HCT116 (cell line): ENCODE measurements around the gene PDE9A. TPM values are rescaled to one million over a fixed set of nuclear protein-coding genes. Genes with fewer than 3 reads are reported as not detected.

Experiments used
- ATAC-seq: fragments of 200-7000 bp; cut with Tn5 transposase; 2 replicates; pipeline ENCODE4 v1.9.1; 2020; ENCODE audit warnings: mild to moderate bottlenecking, moderate library complexity
- BruUV-seq: library from RNA; stranded (reverse); fragments of 400-500 nt; replicated peaks from 2 replicates; lab custom pipeline; 2021; lab: Mats Ljungman, UMichigan
- CTCF ChIA-PET: fragments of 300-600 bp; sonication (Branson Sonifier 250); formaldehyde crosslinking; loops from one replicate; lab custom pipeline; 2021; ENCODE audit warnings: antibody characterized with exemption; lab: Charles Lee
- POLR2A ChIA-PET: fragments of 300-600, 350-600 bp; sonication (Branson Sonifier 250); formaldehyde crosslinking; loops from one replicate; lab custom pipeline; 2021; ENCODE audit warnings: antibody characterized with exemption; lab: Charles Lee
- RAD21 ChIA-PET, 2 experiments: fragments of 300-600 bp; sonication (Branson Sonifier 250); formaldehyde crosslinking; loops; one replicate each; lab custom pipeline; 2023; ENCODE audit warnings: low total read pairs in 2 of 2; ENCODE audit not compliant: uncharacterized antibody in 2 of 2, unreplicated experiment in 2 of 2, low non-redundant PET in 1 of 2; lab: Charles Lee
- DNase-seq: peaks from one replicate; pipeline ENCODE4 v3.0.0-alpha.2; 2010; ENCODE audit warnings: low read depth, low spot score
- H2AFZ ChIP-seq: fragments of 200-600 bp; shearing (Covaris generic), sonication (generic); 2 replicates; pipeline ENCODE4 v1.6.1; 2017; ENCODE audit warnings: low read depth, mixed run types, mixed read lengths, antibody characterized with exemption, low read length; ENCODE audit not compliant: poor library complexity, severe bottlenecking
- H3K27ac ChIP-seq: 2 replicates; pipeline ENCODE4 v1.5.1; 2012; ENCODE audit warnings: low read depth, low read length
- H3K27me3 ChIP-seq: fragments of 200-600 bp; sonication (generic); 2 replicates; pipeline ENCODE4 v1.6.1; 2016; ENCODE audit warnings: mixed run types, low read length, mixed read lengths; ENCODE audit not compliant: insufficient read depth
- H3K36me3 ChIP-seq, 2 experiments: fragments of 200-500 bp in 1 of 2; fragments of 200-600 bp in 1 of 2; sonication (Bioruptor generic) in 1 of 2; sonication (generic) in 1 of 2; 2 replicates each; pipeline versions ENCODE4 v1.5.1 to v1.6.1; 2014 to 2016; ENCODE audit warnings: low read length in 2 of 2, inconsistent platforms in 1 of 2, mixed read lengths in 1 of 2, mixed run types in 1 of 2; ENCODE audit not compliant: insufficient read depth in 2 of 2, control insufficient read depth in 1 of 2
- H3K4me1 ChIP-seq, 2 experiments: fragments of 200-600 bp in 1 of 2; sonication (generic) in 1 of 2; 2 replicates each; pipeline versions ENCODE4 v1.5.1 to v1.6.1; 2012 to 2017; ENCODE audit warnings: low read length in 2 of 2, inconsistent platforms in 1 of 2, mild to moderate bottlenecking in 1 of 2, mixed read lengths in 1 of 2, mixed run types in 1 of 2, moderate library complexity in 1 of 2; ENCODE audit not compliant: insufficient read depth in 2 of 2, control insufficient read depth in 1 of 2
- H3K4me2 ChIP-seq: fragments of 200-600 bp; sonication (generic); 2 replicates; pipeline ENCODE4 v1.6.1; 2017; ENCODE audit warnings: mixed run types, low read length, mixed read lengths
- H3K4me3 ChIP-seq, 2 experiments: fragments of 200-600 bp in 1 of 2; sonication (generic) in 1 of 2; replicated peaks in 1 of 2; 2 replicates each; pipeline ENCODE4 v1.5.1; 2011 to 2016; ENCODE audit warnings: low read length in 2 of 2, control low read depth in 1 of 2, low read depth in 1 of 2, mild to moderate bottlenecking in 1 of 2, mixed read lengths in 1 of 2, mixed run types in 1 of 2
- H3K79me2 ChIP-seq: fragments of 200-600 bp; sonication (generic); 2 replicates; pipeline ENCODE4 v1.6.1; 2017; ENCODE audit warnings: mild to moderate bottlenecking, mixed run types, low read length, moderate library complexity, mixed read lengths; ENCODE audit not compliant: insufficient read depth
- H3K9ac ChIP-seq: fragments of 200-600 bp; sonication (generic); 2 replicates; pipeline ENCODE4 v1.6.1; 2016; ENCODE audit warnings: low read length, mixed read lengths
- H3K9me2 ChIP-seq: fragments of 200-600 bp; sonication (generic), shearing (Covaris generic); 2 replicates; pipeline ENCODE4 v1.6.1; 2017; ENCODE audit warnings: mixed run types, mild to moderate bottlenecking, moderate library complexity; ENCODE audit not compliant: insufficient read depth
- H3K9me3 ChIP-seq, 2 experiments: fragments of 200-500 bp in 1 of 2; fragments of 200-600 bp in 1 of 2; sonication (Bioruptor generic) in 1 of 2; sonication (generic) in 1 of 2; 2 replicates each; pipeline ENCODE4 v1.6.1; 2014 to 2017; ENCODE audit warnings: low read length in 2 of 2, mixed read lengths in 2 of 2, inconsistent platforms in 1 of 2, low read depth in 1 of 2, mild to moderate bottlenecking in 1 of 2, mixed run types in 1 of 2, moderate library complexity in 1 of 2; ENCODE audit not compliant: control insufficient read depth in 1 of 2, insufficient read depth in 1 of 2
- H4K20me1 ChIP-seq: fragments of 200-600 bp; sonication (generic), shearing (Covaris generic); 2 replicates; pipeline ENCODE4 v1.6.1; 2017; ENCODE audit warnings: mixed run types, mild to moderate bottlenecking, moderate library complexity; ENCODE audit not compliant: insufficient read depth
- EGR1 ChIP-seq: IDR thresholded peaks from 2 replicates; pipeline ENCODE4 v1.6.1; 2012; ENCODE audit warnings: low read depth
- ELF1 ChIP-seq: IDR thresholded peaks from 2 replicates; pipeline ENCODE4 v1.6.1; 2012; ENCODE audit warnings: low read depth, borderline replicate concordance
- EZH2 ChIP-seq: fragments of 200-600 bp; sonication (generic); IDR thresholded peaks from 2 replicates; pipeline ENCODE4 v1.6.1; 2017; ENCODE audit warnings: antibody characterized with exemption, mixed run types
- EZH2phosphoT487 ChIP-seq: fragments of 200-600 bp; IDR thresholded peaks from 2 replicates; pipeline ENCODE4 v1.6.1; 2018; ENCODE audit warnings: antibody characterized with exemption, borderline replicate concordance
- JUND ChIP-seq: IDR thresholded peaks from 2 replicates; pipeline ENCODE4 v1.6.1; 2012
- POLR2A ChIP-seq: IDR thresholded peaks from 2 replicates; pipeline ENCODE4 v1.7.0; 2011; ENCODE audit warnings: borderline replicate concordance; ENCODE audit not compliant: insufficient read depth, insufficient read length; ENCODE audit errors: extremely low read depth
- POLR2AphosphoS5 ChIP-seq: IDR thresholded peaks from 2 replicates; pipeline ENCODE4 v1.6.1; 2011; ENCODE audit warnings: mild to moderate bottlenecking, low read depth, low read length, moderate library complexity
- RAD21 ChIP-seq: IDR thresholded peaks from 2 replicates; pipeline ENCODE4 v1.6.1; 2012; ENCODE audit warnings: low read depth, mild to moderate bottlenecking
- SP1 ChIP-seq: IDR thresholded peaks from 2 replicates; pipeline ENCODE4 v1.6.1; 2012; ENCODE audit warnings: low read depth
- TCF7L2 ChIP-seq: IDR thresholded peaks from 2 replicates; pipeline ENCODE4 v1.7.0; 2011; ENCODE audit warnings: borderline replicate concordance, inconsistent platforms; ENCODE audit not compliant: insufficient read depth, insufficient read length; ENCODE audit errors: extremely low read depth
- ZNF274 ChIP-seq: fragments of 200-500 bp; sonication (Bioruptor generic); IDR thresholded peaks from 2 replicates; pipeline ENCODE4 v1.6.1; 2014; ENCODE audit warnings: mild to moderate bottlenecking, low read depth, low read length, inconsistent platforms
- intact Hi-C: fragments of 100-400 bp; cut with micrococcal nuclease; formaldehyde crosslinking; loops from 2 replicates; pipeline ENCODE4 v1.10.0; 2022
- total RNA-seq: library from RNA; stranded (reverse); gene quantifications from one replicate; pipeline ENCODE4 v1.2.1, GENCODE V29; 2021; ENCODE audit not compliant: unreplicated experiment
- TF ChIP-seq, protein P1 (sequence below): IDR thresholded peaks from 2 replicates; pipeline ENCODE4 v1.6.1; 2012; ENCODE audit warnings: low read depth
- TF ChIP-seq, protein P2 (sequence below): IDR thresholded peaks from 2 replicates; pipeline ENCODE4 v1.6.1; 2012
- TF ChIP-seq, protein P3 (sequence below), 3 experiments: fragments of 200-600 bp in 1 of 3; sonication (generic) in 1 of 3; IDR thresholded peaks in 2 of 3; conservative IDR thresholded peaks in 1 of 3; 2 replicates each; pipeline ENCODE4 v1.5.1; 2012 to 2017; ENCODE audit warnings: low read depth in 2 of 3, low read length in 2 of 3, antibody characterized with exemption in 1 of 3, borderline replicate concordance in 1 of 3, control low read depth in 1 of 3, mild to moderate bottlenecking in 1 of 3, mixed read lengths in 1 of 3, mixed run types in 1 of 3, moderate library complexity in 1 of 3; ENCODE audit not compliant: insufficient read depth in 1 of 3
- TF ChIP-seq, protein P4 (sequence below): IDR thresholded peaks from 2 replicates; pipeline ENCODE4 v1.6.1; 2011; ENCODE audit warnings: mild to moderate bottlenecking, low read length, moderate library complexity; ENCODE audit not compliant: insufficient replicate concordance; ENCODE audit errors: extremely low read depth

PDE9A gene
- total RNA-seq, 1 experiment from 2014 or later, result 31.4 TPM

DNA sequence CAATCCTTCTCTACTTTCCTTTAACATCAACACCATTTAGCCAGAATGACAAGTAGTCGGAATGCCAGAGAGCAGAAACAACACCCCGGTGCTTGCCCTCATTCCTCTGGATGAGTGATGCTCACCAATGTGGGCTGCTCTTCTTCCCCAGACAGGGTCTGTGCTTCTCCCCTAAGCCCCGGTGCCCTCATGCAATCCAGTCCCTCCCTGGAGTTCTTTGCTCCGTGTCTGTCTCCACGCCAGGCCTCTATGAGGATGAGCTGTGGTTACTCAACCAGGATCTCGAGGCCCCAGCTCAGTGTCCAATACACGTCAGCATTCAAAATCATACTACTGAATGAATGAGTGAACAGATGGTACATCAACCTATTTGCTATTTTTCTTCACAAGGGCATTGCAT lies 29.7 kb upstream of the PDE9A start:
- intact Hi-C loops, result no loop called here
- H3K4me2 ChIP-seq, result no peak overlapping the region
- ATAC-seq (no peak), DNase-seq (no peak)
- H3K79me2 ChIP-seq, result no peaks in the 10 kb centered on the region
- TF ChIP-seq RAD21, result no peak
- no peak for TF ChIP-seq SP1
- no peak for TF ChIP-seq POLR2AphosphoS5
- no peak for TF ChIP-seq EZH2
- TF ChIP-seq, protein P1, sequence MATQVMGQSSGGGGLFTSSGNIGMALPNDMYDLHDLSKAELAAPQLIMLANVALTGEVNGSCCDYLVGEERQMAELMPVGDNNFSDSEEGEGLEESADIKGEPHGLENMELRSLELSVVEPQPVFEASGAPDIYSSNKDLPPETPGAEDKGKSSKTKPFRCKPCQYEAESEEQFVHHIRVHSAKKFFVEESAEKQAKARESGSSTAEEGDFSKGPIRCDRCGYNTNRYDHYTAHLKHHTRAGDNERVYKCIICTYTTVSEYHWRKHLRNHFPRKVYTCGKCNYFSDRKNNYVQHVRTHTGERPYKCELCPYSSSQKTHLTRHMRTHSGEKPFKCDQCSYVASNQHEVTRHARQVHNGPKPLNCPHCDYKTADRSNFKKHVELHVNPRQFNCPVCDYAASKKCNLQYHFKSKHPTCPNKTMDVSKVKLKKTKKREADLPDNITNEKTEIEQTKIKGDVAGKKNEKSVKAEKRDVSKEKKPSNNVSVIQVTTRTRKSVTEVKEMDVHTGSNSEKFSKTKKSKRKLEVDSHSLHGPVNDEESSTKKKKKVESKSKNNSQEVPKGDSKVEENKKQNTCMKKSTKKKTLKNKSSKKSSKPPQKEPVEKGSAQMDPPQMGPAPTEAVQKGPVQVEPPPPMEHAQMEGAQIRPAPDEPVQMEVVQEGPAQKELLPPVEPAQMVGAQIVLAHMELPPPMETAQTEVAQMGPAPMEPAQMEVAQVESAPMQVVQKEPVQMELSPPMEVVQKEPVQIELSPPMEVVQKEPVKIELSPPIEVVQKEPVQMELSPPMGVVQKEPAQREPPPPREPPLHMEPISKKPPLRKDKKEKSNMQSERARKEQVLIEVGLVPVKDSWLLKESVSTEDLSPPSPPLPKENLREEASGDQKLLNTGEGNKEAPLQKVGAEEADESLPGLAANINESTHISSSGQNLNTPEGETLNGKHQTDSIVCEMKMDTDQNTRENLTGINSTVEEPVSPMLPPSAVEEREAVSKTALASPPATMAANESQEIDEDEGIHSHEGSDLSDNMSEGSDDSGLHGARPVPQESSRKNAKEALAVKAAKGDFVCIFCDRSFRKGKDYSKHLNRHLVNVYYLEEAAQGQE, result no peak
- TF ChIP-seq, protein P2, sequence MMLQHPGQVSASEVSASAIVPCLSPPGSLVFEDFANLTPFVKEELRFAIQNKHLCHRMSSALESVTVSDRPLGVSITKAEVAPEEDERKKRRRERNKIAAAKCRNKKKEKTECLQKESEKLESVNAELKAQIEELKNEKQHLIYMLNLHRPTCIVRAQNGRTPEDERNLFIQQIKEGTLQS, result no peak
- no peak for TF ChIP-seq EZH2phosphoT487
- TF ChIP-seq, protein P3, sequence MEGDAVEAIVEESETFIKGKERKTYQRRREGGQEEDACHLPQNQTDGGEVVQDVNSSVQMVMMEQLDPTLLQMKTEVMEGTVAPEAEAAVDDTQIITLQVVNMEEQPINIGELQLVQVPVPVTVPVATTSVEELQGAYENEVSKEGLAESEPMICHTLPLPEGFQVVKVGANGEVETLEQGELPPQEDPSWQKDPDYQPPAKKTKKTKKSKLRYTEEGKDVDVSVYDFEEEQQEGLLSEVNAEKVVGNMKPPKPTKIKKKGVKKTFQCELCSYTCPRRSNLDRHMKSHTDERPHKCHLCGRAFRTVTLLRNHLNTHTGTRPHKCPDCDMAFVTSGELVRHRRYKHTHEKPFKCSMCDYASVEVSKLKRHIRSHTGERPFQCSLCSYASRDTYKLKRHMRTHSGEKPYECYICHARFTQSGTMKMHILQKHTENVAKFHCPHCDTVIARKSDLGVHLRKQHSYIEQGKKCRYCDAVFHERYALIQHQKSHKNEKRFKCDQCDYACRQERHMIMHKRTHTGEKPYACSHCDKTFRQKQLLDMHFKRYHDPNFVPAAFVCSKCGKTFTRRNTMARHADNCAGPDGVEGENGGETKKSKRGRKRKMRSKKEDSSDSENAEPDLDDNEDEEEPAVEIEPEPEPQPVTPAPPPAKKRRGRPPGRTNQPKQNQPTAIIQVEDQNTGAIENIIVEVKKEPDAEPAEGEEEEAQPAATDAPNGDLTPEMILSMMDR (IDR thresholded peaks at IDR 0.05 in 2 of 3, conservative IDR thresholded peaks at IDR 0.05 in 1 of 3; ENCODE audit: borderline replicate concordance in 1 of 3, insufficient read depth in 1 of 3, low read depth in 2 of 3, low read length in 2 of 3), result no peak
- TF ChIP-seq ZNF274, result no peak
- TF ChIP-seq, protein P4, sequence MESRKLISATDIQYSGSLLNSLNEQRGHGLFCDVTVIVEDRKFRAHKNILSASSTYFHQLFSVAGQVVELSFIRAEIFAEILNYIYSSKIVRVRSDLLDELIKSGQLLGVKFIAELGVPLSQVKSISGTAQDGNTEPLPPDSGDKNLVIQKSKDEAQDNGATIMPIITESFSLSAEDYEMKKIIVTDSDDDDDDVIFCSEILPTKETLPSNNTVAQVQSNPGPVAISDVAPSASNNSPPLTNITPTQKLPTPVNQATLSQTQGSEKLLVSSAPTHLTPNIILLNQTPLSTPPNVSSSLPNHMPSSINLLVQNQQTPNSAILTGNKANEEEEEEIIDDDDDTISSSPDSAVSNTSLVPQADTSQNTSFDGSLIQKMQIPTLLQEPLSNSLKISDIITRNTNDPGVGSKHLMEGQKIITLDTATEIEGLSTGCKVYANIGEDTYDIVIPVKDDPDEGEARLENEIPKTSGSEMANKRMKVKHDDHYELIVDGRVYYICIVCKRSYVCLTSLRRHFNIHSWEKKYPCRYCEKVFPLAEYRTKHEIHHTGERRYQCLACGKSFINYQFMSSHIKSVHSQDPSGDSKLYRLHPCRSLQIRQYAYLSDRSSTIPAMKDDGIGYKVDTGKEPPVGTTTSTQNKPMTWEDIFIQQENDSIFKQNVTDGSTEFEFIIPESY, result no peak
- no peak for TF ChIP-seq POLR2A
- TF ChIP-seq ELF1, result no peak
- no peak for TF ChIP-seq TCF7L2
- no peak for TF ChIP-seq EGR1
- TF ChIP-seq JUND, result no peak
- no peaks in the 10 kb centered on the region for H3K9me3 ChIP-seq
- no peaks in the 10 kb centered on the region for H4K20me1 ChIP-seq
- no peak overlapping the region for H3K27ac ChIP-seq
- CTCF ChIA-PET, result no interaction called here
- no peak overlapping the region for H3K4me3 ChIP-seq
- RAD21 ChIA-PET, result no interaction called here
- no peaks in the 10 kb centered on the region for H3K36me3 ChIP-seq
- H3K4me1 ChIP-seq, result no peaks in the 10 kb centered on the region
- no TSS peak for BruUV-seq
- H3K9me2 ChIP-seq, result no peaks in the 10 kb centered on the region
- POLR2A ChIA-PET, result no interaction called here
- no peak overlapping the region for H2AFZ ChIP-seq
- no peaks in the 10 kb centered on the region; the same call in 1 of the 2 replicates for H3K27me3 ChIP-seq
- H3K9ac ChIP-seq, result no peak overlapping the region
